Right atrium auricular region (tissue), 2 donors: ENCODE data around the gene ADAMTS16. TPM values are rescaled to one million over a fixed set of nuclear protein-coding genes. Genes with fewer than 3 reads are reported as not detected.

ENCODE experiments used
- DNase-seq: peaks from one replicate; pipeline ENCODE4 v3.0.0-alpha.2; 2019; ENCODE audit warnings: low spot score
- H3K27ac ChIP-seq, 2 donors: fragments of 200-600 bp; sonication (generic); 1 replicate in 1 of 2; 2 replicates in 1 of 2; pipeline ENCODE4 v1.5.1; 2016 to 2019
- H3K27me3 ChIP-seq, 2 donors: fragments of 200-600 bp; sonication (generic); one replicate each; pipeline versions ENCODE4 v1.5.1 to v1.6.0; 2017 to 2019
- H3K36me3 ChIP-seq: fragments of 200-600 bp; sonication (generic); one replicate; pipeline ENCODE4 v1.5.1; 2016
- H3K4me1 ChIP-seq, 2 donors: fragments of 200-600 bp; sonication (generic); one replicate each; pipeline versions ENCODE4 v1.5.1 to v1.6.0; 2017 to 2019
- H3K4me3 ChIP-seq, 2 donors: fragments of 200-600 bp; sonication (generic); 1 replicate in 1 of 2; 2 replicates in 1 of 2; pipeline ENCODE4 v1.5.1; 2017 to 2019; ENCODE audit warnings: mild to moderate bottlenecking in 1 of 2, moderate library complexity in 1 of 2
- H3K9me3 ChIP-seq, 2 donors: fragments of 200-600 bp; sonication (generic); one replicate each; pipeline ENCODE4 v1.5.1; 2019
- CTCF ChIP-seq, 2 donors: fragments of 200-600 bp; sonication (generic); IDR thresholded peaks; one replicate each; pipeline ENCODE4 v1.5.1; 2019; ENCODE audit warnings: antibody characterized with exemption in 2 of 2
- total RNA-seq, 2 donors: library from RNA; depleted of rRNA; stranded (reverse); fragments of >200 nt; gene quantifications; one replicate each; pipeline ENCODE4 v1.1.0, GENCODE V29; 2016

ADAMTS16 gene
- total RNA-seq, 2 donors from 2014 or later = not detected

GRCh38 chr5:5293029-5293428, 152.9 kb downstream of the ADAMTS16 start:
- Histone ChIP-seq H3K36me3 (no peaks in the 10 kb centered on the region), H3K27me3 (no peaks in the 10 kb centered on the region), H3K9me3 (no peaks in the 10 kb centered on the region), H3K27ac (no peak overlapping the region), H3K4me3 (no peak overlapping the region), H3K4me1 (no peaks in the 10 kb centered on the region)
- TF ChIP-seq CTCF (IDR thresholded peaks at IDR 0.05) = no peak
- no peak for DNase-seq

- TF ChIP-seq CTCF (IDR thresholded peaks at IDR 0.05) = no peak
- H3K4me3 ChIP-seq = no peak overlapping the region
- no peaks in the 10 kb centered on the region for H3K36me3 ChIP-seq
- H3K27ac ChIP-seq = no peak overlapping the region
- no peak for DNase-seq
- no peaks in the 10 kb centered on the region for H3K27me3 ChIP-seq
- H3K4me1 ChIP-seq = no peaks in the 10 kb centered on the region
- H3K9me3 ChIP-seq = no peaks in the 10 kb centered on the region
Measured at GRCh38 chr5:5294429-5294828, 154.3 kb downstream of the ADAMTS16 start.

GRCh38 chr5:5295351-5295750, 155.2 kb downstream of the ADAMTS16 start:
- TF ChIP-seq CTCF (IDR thresholded peaks at IDR 0.05) = no peak
- H3K4me3 ChIP-seq = no peak overlapping the region
- no peaks in the 10 kb centered on the region for H3K36me3 ChIP-seq
- H3K9me3 ChIP-seq = no peaks in the 10 kb centered on the region
- no peaks in the 10 kb centered on the region for H3K27me3 ChIP-seq
- H3K4me1 ChIP-seq = no peaks in the 10 kb centered on the region
- H3K27ac ChIP-seq = no peak overlapping the region
- DNase-seq = peak; percentile 44

- Histone ChIP-seq H3K4me3 (no peak overlapping the region), H3K36me3 (no peaks in the 10 kb centered on the region), H3K27me3 (no peaks in the 10 kb centered on the region), H3K9me3 (no peaks in the 10 kb centered on the region), H3K27ac (no peak overlapping the region), H3K4me1 (no peaks in the 10 kb centered on the region)
- no peak for TF ChIP-seq CTCF (IDR thresholded peaks at IDR 0.05)
- peak; percentile 46 for DNase-seq
Measured at GRCh38 chr5:5296051-5296450, 155.9 kb downstream of the ADAMTS16 start.

- no peak for DNase-seq
- H3K4me1 ChIP-seq = no peaks in the 10 kb centered on the region
- H3K27me3 ChIP-seq = no peaks in the 10 kb centered on the region
- no peak for TF ChIP-seq CTCF (IDR thresholded peaks at IDR 0.05)
- no peak overlapping the region for H3K27ac ChIP-seq
- H3K4me3 ChIP-seq = no peak overlapping the region
- no peaks in the 10 kb centered on the region for H3K36me3 ChIP-seq
- peaks cover 0 to 5% of the 10 kb centered on the region in 2 donors for H3K9me3 ChIP-seq
Measured at GRCh38 chr5:5297432-5298067, 157.4 kb downstream of the ADAMTS16 start.

GRCh38 chr5:5298068-5298633, 158.0 kb downstream of the ADAMTS16 start:
- Histone ChIP-seq H3K27me3 (no peaks in the 10 kb centered on the region), H3K9me3 (peaks cover 0 to 5% of the 10 kb centered on the region in 2 donors), H3K36me3 (no peaks in the 10 kb centered on the region), H3K4me3 (no peak overlapping the region), H3K4me1 (no peaks in the 10 kb centered on the region), H3K27ac (no peak overlapping the region)
- TF ChIP-seq CTCF (IDR thresholded peaks at IDR 0.05) = no peak
- DNase-seq = no peak
